ENCODE results near the gene NR3C2.

GRCh38 chr4:148364525-148364924 lies 77.7 kb downstream of the NR3C2 start:
- no peak for TF ChIP-seq POLR2A (IDR thresholded peaks at IDR 0.05)
- no peak for TF ChIP-seq CTCF (IDR thresholded peaks at IDR 0.05)

Data from testis (tissue), 2 donors.